Stimulated activated effector memory CD8-positive, alpha-beta T cell treated with anti-CD3 and anti-CD28 coated beads, Interleukin-12 subunit alpha, Interleukin-12 subunit beta, amount 100 ng/mL, for 72 hours (primary cell): ENCODE measurements around the gene MRPL10.

Experiments
- ATAC-seq: fragments of 150-1000 bp; cut with Tn5 transposase; 2 replicates; pipeline ENCODE4 v1.10.0; 2021
- DNase-seq, 2 donors: peaks; one replicate each; pipeline ENCODE4 v3.0.0; 2021 to 2022; ENCODE audit warnings: low spot score in 2 of 2
- H3K27ac Mint-ChIP-seq: one replicate; pipeline ENCODE4 v1.8.0; 2022; ENCODE audit warnings: mild to moderate bottlenecking, mixed read lengths
- H3K36me3 Mint-ChIP-seq: one replicate; pipeline ENCODE4 v1.8.0; 2022; ENCODE audit warnings: mild to moderate bottlenecking, mixed read lengths
- H3K4me1 Mint-ChIP-seq: one replicate; pipeline ENCODE4 v1.8.0; 2022; ENCODE audit warnings: mixed read lengths
- H3K4me3 Mint-ChIP-seq: one replicate; pipeline ENCODE4 v1.8.0; 2022; ENCODE audit warnings: mild to moderate bottlenecking, mixed read lengths
- H3K9me3 Mint-ChIP-seq: one replicate; pipeline ENCODE4 v1.8.0; 2022; ENCODE audit warnings: mixed read lengths

MRPL10 gene

GRCh38 chr17:47847341-47848197 is 16.2 kb upstream of the MRPL10 start:
- no peak for DNase-seq
- no peaks in the 10 kb centered on the region for H3K9me3 Mint-ChIP-seq
- ATAC-seq = no peak
- peaks cover 31% of the 10 kb centered on the region for H3K4me1 Mint-ChIP-seq
- no peaks in the 10 kb centered on the region for H3K36me3 Mint-ChIP-seq
- no peak overlapping the region for H3K27ac Mint-ChIP-seq
- H3K4me3 Mint-ChIP-seq = no peak overlapping the region

- no peak for ATAC-seq
- H3K27ac Mint-ChIP-seq = no peak overlapping the region
- H3K4me3 Mint-ChIP-seq = no peak overlapping the region
- peaks cover 23% of the 10 kb centered on the region for H3K4me1 Mint-ChIP-seq
- DNase-seq = no peak
- H3K36me3 Mint-ChIP-seq = no peaks in the 10 kb centered on the region
- no peaks in the 10 kb centered on the region for H3K9me3 Mint-ChIP-seq
Measured at GRCh38 chr17:47846716-47847340, 15.5 kb upstream of the MRPL10 start.

GRCh38 chr17:47845716-47846075 is 14.4 kb upstream of the MRPL10 start:
- no peak overlapping the region for H3K4me3 Mint-ChIP-seq
- H3K27ac Mint-ChIP-seq = no peak overlapping the region
- no peaks in the 10 kb centered on the region for H3K36me3 Mint-ChIP-seq
- H3K4me1 Mint-ChIP-seq = peaks cover 27% of the 10 kb centered on the region
- DNase-seq (no peak), ATAC-seq (no peak)
- no peaks in the 10 kb centered on the region for H3K9me3 Mint-ChIP-seq

GRCh38 chr17:47844814-47845715 is 13.7 kb upstream of the MRPL10 start:
- no peak overlapping the region for H3K27ac Mint-ChIP-seq
- no peaks in the 10 kb centered on the region for H3K9me3 Mint-ChIP-seq
- H3K4me1 Mint-ChIP-seq = peaks cover 28% of the 10 kb centered on the region
- ATAC-seq (no peak), DNase-seq (no peak)
- no peaks in the 10 kb centered on the region for H3K36me3 Mint-ChIP-seq
- H3K4me3 Mint-ChIP-seq = no peak overlapping the region

GRCh38 chr17:47844227-47844626 is 12.9 kb upstream of the MRPL10 start:
- Mint-ChIP-seq H3K9me3 (no peaks in the 10 kb centered on the region), H3K36me3 (no peaks in the 10 kb centered on the region), H3K4me3 (no peak overlapping the region), H3K4me1 (peaks cover 34% of the 10 kb centered on the region), H3K27ac (no peak overlapping the region)
- DNase-seq = no peak
- no peak for ATAC-seq

GRCh38 chr17:47843391-47843730 is 12.0 kb upstream of the MRPL10 start:
- ATAC-seq (no peak), DNase-seq (no peak)
- Mint-ChIP-seq H3K4me1 (peaks cover 36% of the 10 kb centered on the region), H3K4me3 (no peak overlapping the region), H3K36me3 (no peaks in the 10 kb centered on the region), H3K9me3 (no peaks in the 10 kb centered on the region), H3K27ac (no peak overlapping the region)

GRCh38 chr17:47841488-47842291 is 10.3 kb upstream of the MRPL10 start:
- ATAC-seq = no peak
- H3K9me3 Mint-ChIP-seq = no peaks in the 10 kb centered on the region
- no peak for DNase-seq
- H3K4me1 Mint-ChIP-seq = peaks cover 29% of the 10 kb centered on the region
- H3K27ac Mint-ChIP-seq = peak overlapping the region; percentile 98
- H3K4me3 Mint-ChIP-seq = peak overlapping the region; percentile 97
- H3K36me3 Mint-ChIP-seq = peaks cover 6% of the 10 kb centered on the region

GRCh38 chr17:47840742-47841487 is 9.6 kb upstream of the MRPL10 start, which contains the start of gene SCRN2:
SCRN2 (minus strand) TSS chr17:47841273; CDS start chr17:47840843, 430 bp downstream.
- ATAC-seq (peak; percentile 95), DNase-seq (peak; percentile 97 to 99)
- peak within 1 kb of the TSS; percentile 97 for H3K4me3 Mint-ChIP-seq
- H3K27ac Mint-ChIP-seq = peak within 1 kb of the TSS; percentile 98
- no peaks in the 10 kb centered on the region for H3K9me3 Mint-ChIP-seq
- H3K36me3 Mint-ChIP-seq = peaks cover 6% of the 10 kb centered on the region
- peaks cover 29% of the 10 kb centered on the region for H3K4me1 Mint-ChIP-seq

- H3K27ac Mint-ChIP-seq = peak overlapping the region; percentile 98
- H3K9me3 Mint-ChIP-seq = no peaks in the 10 kb centered on the region
- no peak for ATAC-seq
- H3K4me3 Mint-ChIP-seq = peak overlapping the region; percentile 97
- peaks cover 35% of the 10 kb centered on the region for H3K4me1 Mint-ChIP-seq
- peaks cover 6% of the 10 kb centered on the region for H3K36me3 Mint-ChIP-seq
- DNase-seq = no peak
Measured at GRCh38 chr17:47840001-47840741, 8.8 kb upstream of the MRPL10 start.

GRCh38 chr17:47839071-47839470 is 7.7 kb upstream of the MRPL10 start:
- Mint-ChIP-seq H3K36me3 (peaks cover 6% of the 10 kb centered on the region), H3K4me3 (no peak overlapping the region), H3K4me1 (peaks cover 44% of the 10 kb centered on the region), H3K27ac (no peak overlapping the region), H3K9me3 (no peaks in the 10 kb centered on the region)
- no peak for DNase-seq
- no peak for ATAC-seq

- DNase-seq = no peak
- Mint-ChIP-seq H3K27ac (no peak overlapping the region), H3K9me3 (no peaks in the 10 kb centered on the region), H3K4me3 (no peak overlapping the region), H3K36me3 (peaks cover 6% of the 10 kb centered on the region), H3K4me1 (peaks cover 48% of the 10 kb centered on the region)
- no peak for ATAC-seq
Measured at GRCh38 chr17:47838636-47839035, 7.3 kb upstream of the MRPL10 start.

- Mint-ChIP-seq H3K36me3 (peaks cover 6% of the 10 kb centered on the region), H3K4me1 (peaks cover 42% of the 10 kb centered on the region), H3K27ac (peak overlapping the region; percentile 64), H3K9me3 (no peaks in the 10 kb centered on the region), H3K4me3 (no peak overlapping the region)
- no peak for DNase-seq
- no peak for ATAC-seq
Measured at GRCh38 chr17:47837401-47838039, 6.2 kb upstream of the MRPL10 start.

- no peak overlapping the region for H3K4me3 Mint-ChIP-seq
- H3K36me3 Mint-ChIP-seq = peaks cover 15% of the 10 kb centered on the region
- H3K27ac Mint-ChIP-seq = no peak overlapping the region
- H3K9me3 Mint-ChIP-seq = no peaks in the 10 kb centered on the region
- no peak for DNase-seq
- no peak for ATAC-seq
- H3K4me1 Mint-ChIP-seq = peaks cover 51% of the 10 kb centered on the region
Measured at GRCh38 chr17:47836601-47837000, 5.3 kb upstream of the MRPL10 start.
